ENCODE data around the gene BANP.
"Not testable (repeated sequence)": the region's sequence is repeated elsewhere in the genome, so short reads cannot be mapped to it uniquely, and the experiment has no call there.

BANP gene

DNA sequence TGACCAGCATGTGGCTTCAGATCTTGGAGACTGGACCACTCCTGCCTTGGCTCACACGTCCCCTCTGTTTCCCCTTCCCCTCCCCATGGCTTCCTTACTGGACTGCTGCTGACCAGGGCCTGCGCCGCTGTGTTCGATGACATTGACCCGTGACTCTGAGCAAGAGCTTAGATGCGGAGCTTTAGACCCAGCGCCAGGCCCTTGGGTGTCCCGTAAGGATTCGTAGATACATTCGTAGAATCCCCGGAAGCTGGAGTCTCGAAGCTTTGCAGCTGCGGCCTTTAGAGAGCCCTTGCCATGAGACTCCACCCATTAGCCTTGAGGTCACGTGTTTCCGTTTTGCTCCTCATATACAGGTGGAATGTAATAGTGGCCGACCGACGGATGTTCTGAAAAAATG, 65.2 kb downstream of the BANP start:
- H4K91ac ChIP-seq (ENCODE audit: low read depth, low read length); H2BK12ac ChIP-seq (ENCODE audit: low read length); H2AFZ ChIP-seq (ENCODE audit: insufficient read depth, low read length, poor library complexity); H3K9ac ChIP-seq (ENCODE audit: low read length); H3K4ac ChIP-seq (ENCODE audit: low read depth, low read length); H3K4me2 ChIP-seq (ENCODE audit: low read length); H3K4me3 ChIP-seq (ENCODE audit: low read depth, low read length); DNase-seq; H3K23ac ChIP-seq (ENCODE audit: low read length); H3K18ac ChIP-seq (ENCODE audit: low read length); H2BK120ac ChIP-seq (ENCODE audit: insufficient read depth, low read length, poor library complexity); H3K27me3 ChIP-seq (ENCODE audit: insufficient read depth, low read length); H2AK5ac ChIP-seq (ENCODE audit: low read length); H2BK5ac ChIP-seq (ENCODE audit: low read depth, low read length, poor library complexity); H4K12ac ChIP-seq (ENCODE audit: low read depth, low read length); H3K27ac ChIP-seq (ENCODE audit: low read depth, low read length); H4K8ac ChIP-seq (ENCODE audit: low read depth, low read length); H3K79me1 ChIP-seq (ENCODE audit: low read length); H3K79me2 ChIP-seq (ENCODE audit: control insufficient read depth, insufficient read depth, low read length, poor library complexity); H3K4me1 ChIP-seq (ENCODE audit: control insufficient read depth in 1 of 2, insufficient read depth in 2 of 2, low read length in 2 of 2); H3K9me3 ChIP-seq (ENCODE audit: insufficient read depth, low read depth, low read length); H3K14ac ChIP-seq (ENCODE audit: low read length): not testable (repeated sequence)
- no CpG with 5 or more reads among the region's 18 CpGs for WGBS (ENCODE audit: extremely low coverage, insufficient coverage, insufficient read length)
- peaks cover 37 to 38% of the 10 kb centered on the region in 2 experiments for H3K36me3 ChIP-seq (ENCODE audit: control insufficient read depth in 1 of 2, insufficient read depth in 2 of 2, low read length in 2 of 2)

DNA sequence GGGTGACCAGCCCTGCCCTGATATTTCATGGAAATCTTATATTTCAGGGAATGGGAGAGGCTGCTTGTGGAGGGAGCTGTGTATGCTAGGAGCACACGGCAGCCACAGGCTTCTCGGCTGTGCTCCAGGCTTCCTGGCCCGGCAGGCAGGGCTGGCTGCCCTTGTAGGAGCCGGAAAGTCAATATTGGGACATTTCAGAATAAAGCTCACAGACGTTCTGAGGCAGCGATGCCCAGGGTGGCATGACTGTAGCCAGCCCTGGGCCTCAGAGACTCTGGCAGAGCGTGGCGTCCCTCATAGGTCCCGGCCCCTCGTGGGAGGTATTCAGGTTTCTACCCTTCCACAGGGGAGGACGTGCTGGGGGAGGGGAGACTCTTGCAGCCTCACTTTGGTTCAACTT, 65.7 kb downstream of the BANP start:
- no peak overlapping the region for H3K18ac ChIP-seq (ENCODE audit: low read length)
- no peak overlapping the region for H4K12ac ChIP-seq (ENCODE audit: low read depth, low read length)
- H2AFZ ChIP-seq (ENCODE audit: insufficient read depth, low read length, poor library complexity), result no peak overlapping the region
- no peaks in the 10 kb centered on the region for H3K79me1 ChIP-seq (ENCODE audit: low read length)
- no peak overlapping the region for H2BK5ac ChIP-seq (ENCODE audit: low read depth, low read length, poor library complexity)
- no peak for DNase-seq
- H3K4me1 ChIP-seq (ENCODE audit: control insufficient read depth in 1 of 2, insufficient read depth in 2 of 2, low read length in 2 of 2), result peaks cover 0 to 7% of the 10 kb centered on the region in 2 experiments
- H2BK12ac ChIP-seq (ENCODE audit: low read length), result no peak overlapping the region
- WGBS (ENCODE audit: extremely low coverage, insufficient coverage, insufficient read length), result no CpG with 5 or more reads among the region's 11 CpGs
- H3K9me3 ChIP-seq (ENCODE audit: insufficient read depth, low read depth, low read length), result peaks cover 2% of the 10 kb centered on the region
- no peak overlapping the region for H2AK5ac ChIP-seq (ENCODE audit: low read length)
- no peak overlapping the region for H3K14ac ChIP-seq (ENCODE audit: low read length)
- H3K4me2 ChIP-seq (ENCODE audit: low read length), result no peak overlapping the region
- peaks cover 38 to 40% of the 10 kb centered on the region in 2 experiments for H3K36me3 ChIP-seq (ENCODE audit: control insufficient read depth in 1 of 2, insufficient read depth in 2 of 2, low read length in 2 of 2)
- no peak overlapping the region for H2BK120ac ChIP-seq (ENCODE audit: insufficient read depth, low read length, poor library complexity)
- H4K91ac ChIP-seq (ENCODE audit: low read depth, low read length), result no peak overlapping the region
- no peak overlapping the region for H3K4me3 ChIP-seq (ENCODE audit: low read depth, low read length)
- no peaks in the 10 kb centered on the region for H3K27me3 ChIP-seq (ENCODE audit: insufficient read depth, low read length)
- H3K4ac ChIP-seq (ENCODE audit: low read depth, low read length), result no peak overlapping the region
- no peak overlapping the region for H4K8ac ChIP-seq (ENCODE audit: low read depth, low read length)
- no peak overlapping the region for H3K27ac ChIP-seq (ENCODE audit: low read depth, low read length)
- no peak overlapping the region for H3K23ac ChIP-seq (ENCODE audit: low read length)
- no peak overlapping the region for H3K9ac ChIP-seq (ENCODE audit: low read length)
- no peaks in the 10 kb centered on the region for H3K79me2 ChIP-seq (ENCODE audit: control insufficient read depth, insufficient read depth, low read length, poor library complexity)

DNA sequence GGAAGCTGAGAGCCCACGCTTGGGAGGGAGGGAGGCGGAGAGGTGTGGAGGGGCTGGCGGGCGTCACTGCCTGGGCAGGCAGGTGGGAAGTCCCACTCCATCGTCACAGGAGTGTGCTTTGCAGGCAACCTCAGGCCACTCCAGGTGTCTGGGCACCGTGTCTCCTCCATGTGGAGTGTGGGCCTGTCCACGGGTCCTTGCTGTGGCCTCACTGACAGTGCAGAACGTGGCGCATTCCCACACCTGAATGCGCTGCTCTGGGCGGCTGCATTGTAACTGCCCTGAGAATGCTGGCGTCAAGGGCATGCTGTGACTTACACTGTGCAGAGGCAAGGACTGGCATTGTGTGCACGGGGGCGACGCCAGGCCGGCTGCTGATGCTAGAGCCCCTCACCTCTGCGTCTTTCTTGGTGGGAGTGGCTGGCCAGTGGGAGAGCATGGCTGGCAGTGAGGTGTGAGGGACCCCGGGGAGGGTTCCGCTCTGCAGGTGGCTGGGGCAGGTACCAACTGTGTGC, 66.4 kb downstream of the BANP start:
- H3K18ac ChIP-seq (ENCODE audit: low read length), result no peak overlapping the region
- H3K9me3 ChIP-seq (ENCODE audit: insufficient read depth, low read depth, low read length), result peaks cover 2% of the 10 kb centered on the region
- DNase-seq, result no peak
- WGBS (ENCODE audit: extremely low coverage, insufficient coverage, insufficient read length), result no CpG with 5 or more reads among the region's 19 CpGs
- no peak overlapping the region for H2AK5ac ChIP-seq (ENCODE audit: low read length)
- no peak overlapping the region for H3K14ac ChIP-seq (ENCODE audit: low read length)
- H3K4me2 ChIP-seq (ENCODE audit: low read length), result no peak overlapping the region
- H3K36me3 ChIP-seq (ENCODE audit: control insufficient read depth in 1 of 2, insufficient read depth in 2 of 2, low read length in 2 of 2), result peaks cover 41 to 43% of the 10 kb centered on the region in 2 experiments
- H3K79me2 ChIP-seq (ENCODE audit: control insufficient read depth, insufficient read depth, low read length, poor library complexity), result no peaks in the 10 kb centered on the region
- no peak overlapping the region for H4K91ac ChIP-seq (ENCODE audit: low read depth, low read length)
- H3K9ac ChIP-seq (ENCODE audit: low read length), result no peak overlapping the region
- H3K4ac ChIP-seq (ENCODE audit: low read depth, low read length), result no peak overlapping the region
- H3K4me1 ChIP-seq (ENCODE audit: control insufficient read depth in 1 of 2, insufficient read depth in 2 of 2, low read length in 2 of 2), result peaks cover 0 to 4% of the 10 kb centered on the region in 2 experiments
- H3K4me3 ChIP-seq (ENCODE audit: low read depth, low read length), result no peak overlapping the region
- H3K27me3 ChIP-seq (ENCODE audit: insufficient read depth, low read length), result no peaks in the 10 kb centered on the region
- no peak overlapping the region for H2BK120ac ChIP-seq (ENCODE audit: insufficient read depth, low read length, poor library complexity)
- no peaks in the 10 kb centered on the region for H3K79me1 ChIP-seq (ENCODE audit: low read length)
- no peak overlapping the region for H2BK5ac ChIP-seq (ENCODE audit: low read depth, low read length, poor library complexity)
- H2BK12ac ChIP-seq (ENCODE audit: low read length), result no peak overlapping the region
- H3K27ac ChIP-seq (ENCODE audit: low read depth, low read length), result no peak overlapping the region
- no peak overlapping the region for H2AFZ ChIP-seq (ENCODE audit: insufficient read depth, low read length, poor library complexity)
- H3K23ac ChIP-seq (ENCODE audit: low read length), result no peak overlapping the region
- H4K12ac ChIP-seq (ENCODE audit: low read depth, low read length), result no peak overlapping the region
- H4K8ac ChIP-seq (ENCODE audit: low read depth, low read length), result no peak overlapping the region

DNA sequence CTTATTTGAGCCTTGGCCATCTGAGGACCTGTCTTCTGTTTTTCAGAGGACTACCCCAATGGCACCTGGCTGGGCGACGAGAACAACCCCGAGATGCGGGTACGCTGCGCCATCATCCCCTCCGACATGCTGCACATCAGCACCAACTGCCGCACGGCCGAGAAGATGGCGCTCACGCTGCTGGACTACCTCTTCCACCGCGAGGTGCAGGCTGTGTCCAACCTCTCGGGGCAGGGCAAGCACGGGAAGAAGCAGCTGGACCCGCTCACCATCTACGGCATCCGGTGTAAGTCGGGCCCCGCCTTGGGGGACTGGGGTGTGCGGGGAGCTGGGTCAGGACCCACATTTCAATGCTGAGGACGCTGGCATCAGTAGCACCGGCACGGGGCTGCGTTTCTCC, 67.1 kb downstream of the BANP start:
- not testable (repeated sequence) for H2BK120ac ChIP-seq (ENCODE audit: insufficient read depth, low read length, poor library complexity); H3K79me1 ChIP-seq (ENCODE audit: low read length); H2BK5ac ChIP-seq (ENCODE audit: low read depth, low read length, poor library complexity); H3K4me2 ChIP-seq (ENCODE audit: low read length); H3K27ac ChIP-seq (ENCODE audit: low read depth, low read length); H3K79me2 ChIP-seq (ENCODE audit: control insufficient read depth, insufficient read depth, low read length, poor library complexity); H3K4me1 ChIP-seq (ENCODE audit: control insufficient read depth in 1 of 2, insufficient read depth in 2 of 2, low read length in 2 of 2); H4K91ac ChIP-seq (ENCODE audit: low read depth, low read length); H2AK5ac ChIP-seq (ENCODE audit: low read length); H3K18ac ChIP-seq (ENCODE audit: low read length); H2BK12ac ChIP-seq (ENCODE audit: low read length); H4K12ac ChIP-seq (ENCODE audit: low read depth, low read length); H3K4ac ChIP-seq (ENCODE audit: low read depth, low read length); H3K9me3 ChIP-seq (ENCODE audit: insufficient read depth, low read depth, low read length); H2AFZ ChIP-seq (ENCODE audit: insufficient read depth, low read length, poor library complexity); H3K9ac ChIP-seq (ENCODE audit: low read length); H3K27me3 ChIP-seq (ENCODE audit: insufficient read depth, low read length); H4K8ac ChIP-seq (ENCODE audit: low read depth, low read length); H3K4me3 ChIP-seq (ENCODE audit: low read depth, low read length); H3K14ac ChIP-seq (ENCODE audit: low read length); DNase-seq; H3K23ac ChIP-seq (ENCODE audit: low read length)
- peaks cover 46 to 48% of the 10 kb centered on the region in 2 experiments for H3K36me3 ChIP-seq (ENCODE audit: control insufficient read depth in 1 of 2, insufficient read depth in 2 of 2, low read length in 2 of 2)
- WGBS (ENCODE audit: extremely low coverage, insufficient coverage, insufficient read length), result no CpG with 5 or more reads among the region's 26 CpGs

All from trophoblast cell (in vitro differentiated cells and primary cell).